ENCODE results near the gene HOXA7. TPM values are rescaled to one million over a fixed set of nuclear protein-coding genes. Genes with fewer than 3 reads are reported as not detected.
A peak's percentile ranks its signal among the peaks of the same experiment; 100 is the strongest.

The HOXA7 gene
- total RNA-seq, 1 donor from 2014 or later = 12.0 TPM

- H3K27ac ChIP-seq = no peak overlapping the region
- no peaks in the 10 kb centered on the region for H3K36me3 ChIP-seq
- peaks cover 36% of the 10 kb centered on the region for H3K27me3 ChIP-seq
- intact Hi-C loops (cut with DNase I) = no loop called here
- H3K4me1 ChIP-seq = peaks cover 0 to 18% of the 10 kb centered on the region in 2 donors
- DNase-seq (ENCODE audit: low spot score in 2 of 2) = peak in 1 of 2 donors; percentile 52
- no peak for TF ChIP-seq CTCF (IDR thresholded peaks at IDR 0.05)
- H3K9me3 ChIP-seq = no peaks in the 10 kb centered on the region
- H3K4me3 ChIP-seq = no peak overlapping the region
Measured at GRCh38 chr7:27176962-27177794, 20.7 kb upstream of the HOXA7 start.

GRCh38 chr7:27176524-27176845 is 20.0 kb upstream of the HOXA7 start:
- DNase-seq (ENCODE audit: low spot score in 2 of 2) = no peak
- no peaks in the 10 kb centered on the region for H3K9me3 ChIP-seq
- no peak overlapping the region for H3K27ac ChIP-seq
- peaks cover 43% of the 10 kb centered on the region for H3K27me3 ChIP-seq
- no peak overlapping the region for H3K4me3 ChIP-seq
- no peaks in the 10 kb centered on the region for H3K36me3 ChIP-seq
- TF ChIP-seq CTCF (IDR thresholded peaks at IDR 0.05) = no peak
- peaks cover 0 to 18% of the 10 kb centered on the region in 2 donors for H3K4me1 ChIP-seq
- intact Hi-C loops (cut with DNase I) = no loop called here

- H3K27me3 ChIP-seq = peaks cover 48% of the 10 kb centered on the region
- H3K9me3 ChIP-seq = no peaks in the 10 kb centered on the region
- H3K27ac ChIP-seq = no peak overlapping the region
- no peak overlapping the region for H3K4me3 ChIP-seq
- peak; percentile 6 to 46 for DNase-seq (ENCODE audit: low spot score in 2 of 2)
- no peaks in the 10 kb centered on the region for H3K36me3 ChIP-seq
- intact Hi-C loops (cut with DNase I) = no loop called here
- peaks cover 0 to 18% of the 10 kb centered on the region in 2 donors for H3K4me1 ChIP-seq
- no peak for TF ChIP-seq CTCF (IDR thresholded peaks at IDR 0.05)
Measured at GRCh38 chr7:27175626-27176523, 19.4 kb upstream of the HOXA7 start.

- Histone ChIP-seq H3K4me1 (peaks cover 0 to 19% of the 10 kb centered on the region in 2 donors), H3K27ac (no peak overlapping the region), H3K9me3 (no peaks in the 10 kb centered on the region), H3K27me3 (peaks cover 50% of the 10 kb centered on the region), H3K4me3 (no peak overlapping the region), H3K36me3 (no peaks in the 10 kb centered on the region)
- no peak for TF ChIP-seq CTCF (IDR thresholded peaks at IDR 0.05)
- DNase-seq (ENCODE audit: low spot score in 2 of 2) = peak in 1 of 2 donors; percentile 50
- intact Hi-C loops (cut with DNase I) = no loop called here
Measured at GRCh38 chr7:27174874-27175625, 18.6 kb upstream of the HOXA7 start.
